H9 (cell line): ENCODE results near the gene ZDHHC17. TPM values are rescaled to one million over a fixed set of nuclear protein-coding genes. Genes with fewer than 3 reads are reported as not detected.

Experiments used
- DNase-seq: peaks from one replicate; pipeline ENCODE4 v3.0.0-alpha.2; 2017
- H2AFZ ChIP-seq: one replicate; pipeline ENCODE4 v1.6.1; 2013; ENCODE audit warnings: mild to moderate bottlenecking, low read length, control low read depth, moderate library complexity
- H2AK5ac ChIP-seq: 2 replicates; pipeline ENCODE4 v1.6.1; 2013; ENCODE audit warnings: low read length, control low read depth, mixed read lengths; ENCODE audit not compliant: insufficient read length
- H2BK120ac ChIP-seq: one replicate; pipeline ENCODE4 v1.6.1; 2013; ENCODE audit warnings: low read depth, mild to moderate bottlenecking, low read length, control low read depth, inconsistent platforms; ENCODE audit not compliant: poor library complexity, severe bottlenecking
- H2BK12ac ChIP-seq: 2 replicates; pipeline ENCODE4 v1.6.1; 2013; ENCODE audit warnings: low read length, control low read depth, mixed read lengths, low read depth; ENCODE audit not compliant: insufficient read length
- H2BK15ac ChIP-seq: 2 replicates; pipeline ENCODE4 v1.6.1; 2013; ENCODE audit warnings: low read depth, low read length, control low read depth
- H2BK20ac ChIP-seq: one replicate; pipeline ENCODE4 v1.6.1; 2013; ENCODE audit warnings: low read depth, mild to moderate bottlenecking, low read length, control low read depth, inconsistent platforms; ENCODE audit not compliant: poor library complexity, severe bottlenecking
- H2BK5ac ChIP-seq: 2 replicates; pipeline ENCODE4 v1.6.1; 2013; ENCODE audit warnings: low read length, control low read depth, mixed read lengths; ENCODE audit not compliant: insufficient read length
- H3K14ac ChIP-seq: 2 replicates; pipeline ENCODE4 v1.6.1; 2013; ENCODE audit warnings: low read length, control low read depth; ENCODE audit not compliant: insufficient read depth
- H3K18ac ChIP-seq: 2 replicates; pipeline ENCODE4 v1.6.1; 2013; ENCODE audit warnings: low read depth, mild to moderate bottlenecking, mixed read lengths, low read length, control low read depth; ENCODE audit not compliant: insufficient read length
- H3K23ac ChIP-seq: 2 replicates; pipeline ENCODE4 v1.6.1; 2013; ENCODE audit warnings: low read length, control low read depth, mixed read lengths, low read depth; ENCODE audit not compliant: insufficient read length
- H3K23me2 ChIP-seq: 2 replicates; pipeline ENCODE4 v1.6.1; 2013; ENCODE audit warnings: low read depth, mild to moderate bottlenecking, mixed read lengths, low read length, control low read depth; ENCODE audit not compliant: insufficient read length, poor library complexity, severe bottlenecking
- H3K27ac ChIP-seq: 2 replicates; pipeline ENCODE4 v1.5.1; 2013; ENCODE audit warnings: low read length, control low read depth, mixed read lengths, low read depth; ENCODE audit not compliant: insufficient read length
- H3K27me3 ChIP-seq: 2 replicates; pipeline ENCODE4 v1.6.1; 2013; ENCODE audit warnings: low read length, control low read depth, inconsistent platforms; ENCODE audit not compliant: insufficient read depth
- H3K4ac ChIP-seq: 2 replicates; pipeline ENCODE4 v1.6.1; 2013; ENCODE audit warnings: low read depth, mild to moderate bottlenecking, control low read depth, inconsistent platforms, low read length, moderate library complexity
- H3K4me1 ChIP-seq: 2 replicates; pipeline ENCODE4 v1.6.1; 2013; ENCODE audit warnings: low read length, control low read depth, inconsistent platforms; ENCODE audit not compliant: insufficient read depth
- H3K4me2 ChIP-seq: 2 replicates; pipeline ENCODE4 v1.6.1; 2013; ENCODE audit warnings: low read length, control low read depth, mixed read lengths; ENCODE audit not compliant: insufficient read length, insufficient read depth
- H3K56ac ChIP-seq: 2 replicates; pipeline ENCODE4 v1.6.1; 2013; ENCODE audit warnings: low read depth, mild to moderate bottlenecking, mixed read lengths, low read length, control low read depth; ENCODE audit not compliant: insufficient read length
- H3K79me1 ChIP-seq: 2 replicates; pipeline ENCODE4 v1.6.1; 2013; ENCODE audit warnings: low read depth, mild to moderate bottlenecking, moderate library complexity, low read length, control low read depth, inconsistent platforms; ENCODE audit not compliant: insufficient read depth, poor library complexity, severe bottlenecking
- H3K79me2 ChIP-seq: 2 replicates; pipeline ENCODE4 v1.6.1; 2013; ENCODE audit warnings: low read length, control low read depth, inconsistent platforms; ENCODE audit not compliant: insufficient read depth
- H3K9ac ChIP-seq: 2 replicates; pipeline ENCODE4 v1.6.1; 2013; ENCODE audit warnings: low read length, control low read depth, mixed read lengths; ENCODE audit not compliant: insufficient read length; ENCODE audit errors: extremely low read depth
- H3K9me3 ChIP-seq: one replicate; pipeline ENCODE4 v1.6.1; 2013; ENCODE audit warnings: low read depth, low read length, inconsistent platforms; ENCODE audit not compliant: control insufficient read depth
- H3T11ph ChIP-seq: one replicate; pipeline ENCODE4 v1.6.1; 2013; ENCODE audit warnings: mild to moderate bottlenecking, low read length, control low read depth, inconsistent platforms
- H4K20me1 ChIP-seq: one replicate; pipeline ENCODE4 v1.6.1; 2013; ENCODE audit not compliant: control insufficient read depth, insufficient read length, insufficient read depth
- H4K5ac ChIP-seq: 2 replicates; pipeline ENCODE4 v1.6.1; 2013; ENCODE audit warnings: low read depth, mild to moderate bottlenecking, mixed read lengths, low read length, control low read depth; ENCODE audit not compliant: insufficient read length
- H4K8ac ChIP-seq: replicated peaks from 2 replicates; pipeline ENCODE4 v1.6.1; 2013; ENCODE audit warnings: low read length, control low read depth, mixed read lengths, low read depth; ENCODE audit not compliant: insufficient read length
- H4K91ac ChIP-seq: 2 replicates; pipeline ENCODE4 v1.6.1; 2013; ENCODE audit warnings: low read depth, mild to moderate bottlenecking, moderate library complexity, mixed read lengths, low read length, control low read depth; ENCODE audit not compliant: insufficient read length
- H3K27ac Mint-ChIP-seq, 3 experiments: 2 replicates in 2 of 3; 3 replicates in 1 of 3; pipeline ENCODE4 v1.8.0; 2020 to 2021; ENCODE audit warnings: mixed read lengths in 3 of 3, mild to moderate bottlenecking in 1 of 3, moderate library complexity in 1 of 3
- H3K27me3 Mint-ChIP-seq: 2 replicates; pipeline ENCODE4 v1.8.0; 2021; ENCODE audit warnings: low read depth, mild to moderate bottlenecking, moderate library complexity, mixed read lengths
- H3K36me3 Mint-ChIP-seq, 3 experiments: 2 replicates in 2 of 3; 3 replicates in 1 of 3; pipeline ENCODE4 v1.8.0; 2020 to 2021; ENCODE audit warnings: low read depth in 3 of 3, mixed read lengths in 3 of 3; ENCODE audit not compliant: insufficient read depth in 1 of 3
- H3K4me1 Mint-ChIP-seq, 2 experiments: 2 replicates each; pipeline ENCODE4 v1.8.0; 2020; ENCODE audit warnings: mixed read lengths in 2 of 2
- H3K4me3 Mint-ChIP-seq, 2 experiments: 2 replicates in 1 of 2; 3 replicates in 1 of 2; pipeline ENCODE4 v1.8.0; 2020 to 2021; ENCODE audit warnings: mild to moderate bottlenecking in 2 of 2, mixed read lengths in 2 of 2, moderate library complexity in 1 of 2
- H3K9me3 Mint-ChIP-seq, 2 experiments: 2 replicates in 1 of 2; 3 replicates in 1 of 2; pipeline ENCODE4 v1.8.0; 2020; ENCODE audit warnings: mild to moderate bottlenecking in 2 of 2, mixed read lengths in 2 of 2, moderate library complexity in 1 of 2
- CTCF ChIP-seq: fragments of 200-600 bp; sonication (generic); conservative IDR thresholded peaks from 3 replicates; pipeline ENCODE4 v1.8.0; 2021; ENCODE audit warnings: antibody characterized with exemption, mild to moderate bottlenecking
- WGBS: extraction: QIAGEN DNeasy Blood & Tissue Kit; methylation state at CpG from one replicate; pipeline ENCODE4 v1.1.7; 2013; ENCODE audit warnings: missing lambda C conversion rate, low lambda C conversion rate, mixed read lengths; ENCODE audit not compliant: insufficient read length; ENCODE audit errors: extremely low coverage; 5-methylcytosine and 5-hydroxymethylcytosine counted together
- total RNA-seq: library from RNA; stranded (reverse); gene quantifications from 2 replicates; pipeline ENCODE4 v1.2.1, GENCODE V29; 2021

Gene ZDHHC17
- total RNA-seq, 1 experiment from 2014 or later: 32.6 TPM

- Histone ChIP-seq H2BK15ac (no peak overlapping the region), H3K79me2 (no peaks in the 10 kb centered on the region), H4K5ac (no peak overlapping the region), H3K23ac (no peak overlapping the region), H2AFZ (no peak overlapping the region), H2BK120ac (no peak overlapping the region), H3T11ph (no peak overlapping the region), H3K9ac (no peak overlapping the region), H3K4me1 (no peaks in the 10 kb centered on the region), H3K56ac (no peak overlapping the region), H3K79me1 (no peaks in the 10 kb centered on the region), H2BK12ac (no peak overlapping the region), H3K27me3 (no peaks in the 10 kb centered on the region), H3K27ac (no peak overlapping the region), H4K8ac (no peak overlapping the region), H3K4ac (no peak overlapping the region), H3K18ac (no peak overlapping the region), H3K9me3 (no peaks in the 10 kb centered on the region), H4K20me1 (no peaks in the 10 kb centered on the region), H3K14ac (no peak overlapping the region), H2BK20ac (no peak overlapping the region), H2BK5ac (no peak overlapping the region), H2AK5ac (no peak overlapping the region), H4K91ac (no peak overlapping the region), H3K4me2 (no peak overlapping the region), H3K23me2 (no peaks in the 10 kb centered on the region)
- Mint-ChIP-seq H3K36me3 (peaks cover 0 to 28% (median 14%) of the 10 kb centered on the region in 3 experiments; a peak in 5 of 7 replicates), H3K9me3 (no peaks in the 10 kb centered on the region), H3K4me3 (no peak overlapping the region), H3K27me3 (no peaks in the 10 kb centered on the region), H3K27ac (peak overlapping the region; percentile 32 to 66 (median 45); a peak in 3 of 7 replicates), H3K4me1 (no peaks in the 10 kb centered on the region)
- no peak for TF ChIP-seq CTCF
- no CpG with 5 or more reads among the region's 6 CpGs for WGBS
- no peak for DNase-seq
These were observed 46.9 kb downstream of the ZDHHC17 start for GRCh38 chr12:76810671-76811419.
